ENCODE measurements around the gene ACTG2. TPM values are rescaled to one million over a fixed set of nuclear protein-coding genes. Genes with fewer than 3 reads are reported as not detected.

Gene ACTG2
- total RNA-seq, 2 donors from 2014 or later = 251 to 325 TPM

DNA sequence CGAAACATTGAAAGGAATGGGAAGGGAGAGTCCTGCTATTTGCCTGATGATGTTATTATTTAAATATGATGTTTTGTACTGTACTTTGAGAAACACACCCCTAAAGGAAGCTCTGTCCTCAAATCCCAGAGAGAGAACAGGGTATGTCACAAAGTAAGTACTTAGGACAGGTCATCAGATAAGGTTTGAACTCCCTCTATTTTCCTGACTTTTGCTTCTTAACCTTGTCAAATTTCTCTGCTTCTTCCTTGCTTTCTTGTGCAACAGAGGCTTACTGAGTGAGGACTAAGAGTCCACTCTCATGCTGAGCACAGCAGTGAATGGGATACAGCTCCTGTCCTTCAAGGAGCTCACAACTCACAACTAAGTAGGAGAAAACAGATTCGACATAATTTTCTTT is 37.6 kb downstream of the ACTG2 start:
- peaks cover 25 to 31% of the 10 kb centered on the region in 2 donors for H3K4me1 ChIP-seq (ENCODE audit: control insufficient read depth in 1 of 2, low read depth in 2 of 2)

DNA sequence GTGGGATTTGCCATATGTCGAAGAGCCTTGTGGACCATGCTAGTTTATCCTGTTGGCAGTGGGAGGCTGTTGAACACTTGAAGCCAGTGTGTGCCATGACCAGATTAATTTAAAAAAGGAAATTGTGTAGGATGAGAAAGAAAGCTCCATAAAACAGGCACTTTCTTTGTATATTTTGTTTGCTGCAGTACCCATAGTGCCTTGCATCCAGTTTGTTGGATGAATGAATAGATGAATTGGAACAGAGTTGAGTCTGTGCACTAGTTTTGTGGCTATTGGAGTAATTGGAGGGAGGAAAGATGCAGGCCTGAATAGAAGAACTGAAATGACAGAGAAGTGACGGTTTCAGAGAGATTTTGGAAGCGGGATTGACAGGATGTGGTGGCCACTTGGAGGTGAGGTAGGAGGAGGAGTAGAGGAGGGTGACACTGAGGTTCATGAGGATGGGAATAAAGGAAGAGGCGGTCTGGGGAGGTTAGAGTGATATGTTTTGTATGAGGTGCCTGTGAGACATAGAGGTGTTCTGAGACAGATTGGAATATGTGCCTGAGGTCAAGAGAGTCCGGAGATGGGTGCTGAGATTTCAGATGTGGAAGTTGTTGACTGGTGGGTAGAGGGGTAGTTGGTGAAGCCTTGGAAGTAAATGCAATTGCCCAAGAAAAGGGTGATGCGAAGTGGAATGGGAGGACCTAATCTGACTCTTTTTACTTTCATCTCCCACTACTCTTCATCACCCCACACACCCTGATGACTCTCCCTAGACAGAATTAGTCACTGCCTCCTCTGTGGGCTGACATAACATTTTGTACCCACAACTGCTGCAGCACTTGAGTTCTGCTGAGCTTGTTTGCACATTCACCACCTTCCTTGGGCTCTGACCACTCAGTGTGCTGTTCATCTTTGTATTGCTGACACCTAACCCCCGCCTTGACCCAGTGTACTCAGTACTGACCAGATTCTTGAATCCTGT is 39.0 kb downstream of the ACTG2 start:
- Histone ChIP-seq H3K27me3 (replicated peaks; ENCODE audit: insufficient read depth) (no peaks in the 10 kb centered on the region), H3K36me3 (peaks cover 5% of the 10 kb centered on the region), H3K27ac (no peak overlapping the region), H3K9me3 (no peaks in the 10 kb centered on the region), H3K4me1 (ENCODE audit: control insufficient read depth in 1 of 2, low read depth in 2 of 2) (peaks cover 21 to 25% of the 10 kb centered on the region in 2 donors), H3K4me3 (no peak overlapping the region)
- no peak for ATAC-seq (ENCODE audit: insufficient number of reproducible peaks, low FRiP score, low read depth)
- TF ChIP-seq, protein P1, sequence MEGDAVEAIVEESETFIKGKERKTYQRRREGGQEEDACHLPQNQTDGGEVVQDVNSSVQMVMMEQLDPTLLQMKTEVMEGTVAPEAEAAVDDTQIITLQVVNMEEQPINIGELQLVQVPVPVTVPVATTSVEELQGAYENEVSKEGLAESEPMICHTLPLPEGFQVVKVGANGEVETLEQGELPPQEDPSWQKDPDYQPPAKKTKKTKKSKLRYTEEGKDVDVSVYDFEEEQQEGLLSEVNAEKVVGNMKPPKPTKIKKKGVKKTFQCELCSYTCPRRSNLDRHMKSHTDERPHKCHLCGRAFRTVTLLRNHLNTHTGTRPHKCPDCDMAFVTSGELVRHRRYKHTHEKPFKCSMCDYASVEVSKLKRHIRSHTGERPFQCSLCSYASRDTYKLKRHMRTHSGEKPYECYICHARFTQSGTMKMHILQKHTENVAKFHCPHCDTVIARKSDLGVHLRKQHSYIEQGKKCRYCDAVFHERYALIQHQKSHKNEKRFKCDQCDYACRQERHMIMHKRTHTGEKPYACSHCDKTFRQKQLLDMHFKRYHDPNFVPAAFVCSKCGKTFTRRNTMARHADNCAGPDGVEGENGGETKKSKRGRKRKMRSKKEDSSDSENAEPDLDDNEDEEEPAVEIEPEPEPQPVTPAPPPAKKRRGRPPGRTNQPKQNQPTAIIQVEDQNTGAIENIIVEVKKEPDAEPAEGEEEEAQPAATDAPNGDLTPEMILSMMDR (IDR thresholded peaks at IDR 0.05) = no peak
- DNase-seq (ENCODE audit: low spot score) = no peak

More for the DNA sequence above, 37.6 kb downstream of the ACTG2 start:
- TF ChIP-seq, protein P1 (IDR thresholded peaks at IDR 0.05) = no peak
- ATAC-seq (ENCODE audit: insufficient number of reproducible peaks, low FRiP score, low read depth) (no peak), DNase-seq (ENCODE audit: low spot score) (no peak)
- Histone ChIP-seq H3K27ac (no peak overlapping the region), H3K4me3 (no peak overlapping the region), H3K27me3 (replicated peaks; ENCODE audit: insufficient read depth) (no peaks in the 10 kb centered on the region), H3K9me3 (no peaks in the 10 kb centered on the region), H3K36me3 (peaks cover 5% of the 10 kb centered on the region)

DNA sequence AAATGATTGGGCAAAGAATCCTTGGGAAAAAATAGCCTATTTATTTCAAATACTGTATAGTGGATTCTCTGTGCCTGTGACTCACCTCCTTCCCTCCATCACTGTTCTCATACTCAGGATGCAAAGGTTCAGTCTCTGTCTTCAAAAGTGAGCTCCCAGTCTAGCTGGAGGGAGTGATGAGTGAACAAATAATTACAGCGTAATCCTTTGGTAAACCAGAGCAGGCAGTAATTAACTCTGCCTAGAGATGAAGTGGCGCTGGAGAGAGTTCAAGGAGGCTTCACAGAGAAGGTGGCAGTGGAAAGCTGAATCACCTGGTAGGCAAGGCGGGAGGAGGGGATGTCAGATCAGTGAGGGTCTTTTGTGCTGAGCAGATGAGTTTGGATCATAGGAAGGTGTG is 40.4 kb downstream of the ACTG2 start:
- DNase-seq (ENCODE audit: low spot score) (no peak), ATAC-seq (ENCODE audit: insufficient number of reproducible peaks, low FRiP score, low read depth) (no peak)
- Histone ChIP-seq H3K9me3 (no peaks in the 10 kb centered on the region), H3K4me3 (no peak overlapping the region), H3K27ac (no peak overlapping the region), H3K36me3 (peaks cover 5% of the 10 kb centered on the region), H3K27me3 (replicated peaks; ENCODE audit: insufficient read depth) (no peaks in the 10 kb centered on the region), H3K4me1 (ENCODE audit: control insufficient read depth in 1 of 2, low read depth in 2 of 2) (peaks cover 12 to 23% of the 10 kb centered on the region in 2 donors)
- TF ChIP-seq, protein P1 (IDR thresholded peaks at IDR 0.05) = no peak

DNA sequence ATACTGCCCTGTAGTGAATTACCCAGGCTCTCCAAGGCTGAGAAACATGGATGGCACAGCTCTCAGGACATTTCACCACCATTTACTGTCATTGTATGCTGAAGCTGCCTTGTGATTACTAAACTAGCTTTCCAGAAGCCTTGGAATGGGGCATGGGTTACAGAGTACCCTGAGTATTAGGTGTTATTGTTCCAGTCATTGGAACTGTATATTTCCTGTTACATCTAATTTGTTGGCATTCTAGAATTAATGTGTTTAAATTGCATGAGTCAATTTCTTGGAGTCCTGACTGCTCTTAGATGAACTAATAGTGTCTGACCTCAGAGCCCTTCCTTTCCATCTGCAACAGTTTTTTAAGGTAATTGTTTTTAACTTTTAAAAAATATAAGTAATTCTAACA is 42.8 kb downstream of the ACTG2 start:
- H3K4me1 ChIP-seq (ENCODE audit: control insufficient read depth in 1 of 2, low read depth in 2 of 2) = peaks cover 0 to 19% of the 10 kb centered on the region in 2 donors
- H3K9me3 ChIP-seq = no peaks in the 10 kb centered on the region
- H3K27me3 ChIP-seq (replicated peaks; ENCODE audit: insufficient read depth) = no peaks in the 10 kb centered on the region
- ATAC-seq (ENCODE audit: insufficient number of reproducible peaks, low FRiP score, low read depth) (no peak), DNase-seq (ENCODE audit: low spot score) (no peak)
- H3K4me3 ChIP-seq = no peak overlapping the region
- peaks cover 5% of the 10 kb centered on the region for H3K36me3 ChIP-seq
- no peak overlapping the region for H3K27ac ChIP-seq
- TF ChIP-seq, protein P1 (IDR thresholded peaks at IDR 0.05) = no peak

DNA sequence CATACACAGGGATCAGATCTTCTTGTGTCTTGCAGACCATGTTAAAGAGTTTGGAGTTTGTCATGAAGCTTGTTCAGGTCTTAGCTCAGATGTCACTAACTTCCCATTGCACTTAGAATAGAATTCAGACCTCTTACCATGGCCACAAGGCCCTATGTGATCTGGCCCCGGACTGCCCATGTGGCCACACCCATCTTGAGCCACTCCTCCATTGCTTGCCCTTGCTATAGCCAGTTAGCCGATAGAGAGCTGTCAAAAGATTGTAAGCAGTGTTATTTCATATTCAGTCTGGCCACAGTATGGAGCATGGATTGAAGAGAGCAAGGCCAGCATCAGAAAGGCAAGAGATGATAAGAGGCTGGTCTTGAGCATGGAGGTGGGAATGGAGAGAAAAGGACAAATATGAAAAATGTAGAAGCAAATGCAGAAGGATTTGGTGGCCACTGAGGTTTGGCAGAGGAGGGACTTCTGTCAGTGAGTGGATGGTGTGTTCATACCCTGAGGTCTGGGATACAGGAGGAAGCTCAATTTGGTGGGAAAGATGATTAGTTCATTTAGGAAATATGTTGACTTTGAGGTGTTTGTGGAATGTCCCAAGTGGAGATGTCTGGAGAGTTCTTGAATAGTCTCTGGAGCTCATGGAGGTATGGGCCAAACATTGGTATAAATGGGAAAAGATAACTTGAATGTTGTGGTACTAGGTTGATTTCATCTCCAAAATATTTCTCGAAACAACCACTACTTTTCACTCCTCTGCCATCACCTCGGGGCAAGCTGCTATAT is 44.5 kb downstream of the ACTG2 start:
- DNase-seq (ENCODE audit: low spot score) (no peak), ATAC-seq (ENCODE audit: insufficient number of reproducible peaks, low FRiP score, low read depth) (no peak)
- H3K27me3 ChIP-seq (replicated peaks; ENCODE audit: insufficient read depth) = no peaks in the 10 kb centered on the region
- no peak overlapping the region for H3K27ac ChIP-seq
- TF ChIP-seq, protein P1 (IDR thresholded peaks at IDR 0.05) = no peak
- H3K9me3 ChIP-seq = no peaks in the 10 kb centered on the region
- H3K4me3 ChIP-seq = no peak overlapping the region
- H3K4me1 ChIP-seq (ENCODE audit: control insufficient read depth in 1 of 2, low read depth in 2 of 2) = peaks cover 0 to 19% of the 10 kb centered on the region in 2 donors
- H3K36me3 ChIP-seq = peaks cover 6% of the 10 kb centered on the region

Measured in thoracic aorta (tissue), 2 donors.